GM19324 (cell line): ENCODE measurements around the gene ASGR1.
"Not testable (repeated sequence)": the region's sequence is repeated elsewhere in the genome, so short reads cannot be mapped to it uniquely, and the experiment has no call there.

Experiments
- ATAC-seq: cut with Tn5 transposase; IDR thresholded peaks from one replicate; pipeline ENCODE4 v1.9.1; 2021; ENCODE audit warnings: mild to moderate bottlenecking, moderate library complexity; ENCODE audit not compliant: unreplicated experiment, low FRiP score

The ASGR1 gene

DNA sequence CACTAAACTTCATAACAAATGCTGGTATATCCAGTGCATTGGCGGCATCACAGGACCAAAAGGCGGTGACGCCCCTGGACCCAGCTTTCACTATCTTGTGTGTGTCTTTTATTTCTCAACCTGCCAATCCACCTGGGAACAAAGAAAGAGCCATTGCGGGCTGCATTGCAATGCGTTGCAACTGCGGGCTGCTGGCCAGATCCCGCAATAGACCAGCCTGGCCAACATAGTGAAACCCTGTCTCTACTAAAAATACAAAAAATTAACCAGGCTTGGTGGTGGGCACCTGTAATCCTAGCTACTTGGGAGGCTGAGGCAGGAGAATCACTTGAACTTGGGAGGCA is 9.6 kb downstream of the ASGR1 start:
- ATAC-seq = not testable (repeated sequence)

GRCh38 chr17:7168841-7169564 is 10.2 kb downstream of the ASGR1 start:
- ATAC-seq = not testable (repeated sequence)

DNA sequence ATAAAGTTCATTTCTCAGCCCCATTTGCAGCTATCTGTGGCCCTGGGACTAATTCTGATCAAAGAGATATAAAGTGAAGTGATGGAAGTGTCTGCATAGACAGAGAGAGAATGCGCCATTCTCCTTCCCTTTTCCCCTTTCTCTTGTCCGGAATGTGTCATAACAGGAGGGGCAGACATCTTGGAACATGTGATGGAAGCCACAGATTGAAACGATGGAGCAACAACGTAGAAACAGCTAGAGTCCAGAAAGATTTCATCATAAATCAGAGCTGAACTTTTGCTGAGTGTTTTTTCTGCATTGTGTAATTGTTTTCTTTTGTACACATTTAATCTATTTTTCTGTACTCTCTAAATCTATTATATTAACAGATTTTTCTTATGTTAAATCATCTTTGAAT is 11.3 kb downstream of the ASGR1 start:
- no peak for ATAC-seq

GRCh38 chr17:7166873-7167272 is 12.3 kb downstream of the ASGR1 start:
- ATAC-seq = no peak

DNA sequence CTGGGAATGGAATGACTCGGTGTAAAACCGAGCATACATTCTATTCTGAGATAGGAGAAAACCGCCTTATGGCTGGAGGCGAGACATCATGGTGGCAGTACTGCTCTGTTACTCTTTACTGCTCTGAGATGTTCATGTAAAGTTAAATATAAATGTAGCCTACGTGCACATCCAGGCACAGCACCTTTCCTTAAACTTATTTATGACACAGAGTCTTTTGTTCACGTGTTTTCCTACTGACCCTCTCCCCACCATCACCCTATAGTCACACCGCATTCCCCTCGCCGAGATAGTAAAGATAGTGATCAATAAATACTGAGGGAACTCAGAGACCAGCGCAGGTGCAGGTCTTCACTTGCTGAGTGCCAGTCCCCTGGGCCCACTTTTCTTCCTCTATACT is 19.6 kb downstream of the ASGR1 start:
- ATAC-seq = not testable (repeated sequence)

- ATAC-seq = not testable (repeated sequence)
These were observed 20.7 kb downstream of the ASGR1 start for GRCh38 chr17:7158424-7158823.

DNA sequence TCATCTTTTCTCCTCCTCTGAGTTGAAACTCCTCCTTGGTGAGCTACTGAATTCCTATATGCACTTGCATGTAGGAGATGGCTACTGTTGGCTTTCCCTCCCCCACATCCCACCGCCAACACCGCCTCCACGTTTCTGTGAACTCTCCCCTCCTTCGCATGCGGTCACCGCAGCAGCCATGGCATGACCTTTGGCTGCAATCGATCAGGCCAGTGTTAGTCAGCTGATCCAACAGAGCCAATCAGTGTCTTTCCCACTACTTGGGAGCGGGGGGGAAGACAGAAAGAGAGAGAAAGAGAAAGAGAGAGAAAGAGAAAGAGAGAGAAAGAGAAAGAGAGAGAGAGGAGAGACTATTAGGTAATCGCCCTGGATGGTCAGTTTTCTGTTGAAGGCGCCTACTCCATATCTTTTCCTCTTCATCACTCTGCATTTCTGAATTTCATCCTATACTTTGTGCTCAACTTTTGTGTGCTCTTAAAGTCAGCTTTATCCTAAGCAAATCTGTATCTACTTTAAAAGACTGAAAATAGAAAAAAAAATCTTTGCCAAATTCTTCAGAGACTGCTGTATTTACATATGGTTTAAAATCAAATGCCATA is 22.7 kb downstream of the ASGR1 start:
- ATAC-seq = no peak

GRCh38 chr17:7147772-7148171 is 31.4 kb downstream of the ASGR1 start:
- ATAC-seq = no peak

DNA sequence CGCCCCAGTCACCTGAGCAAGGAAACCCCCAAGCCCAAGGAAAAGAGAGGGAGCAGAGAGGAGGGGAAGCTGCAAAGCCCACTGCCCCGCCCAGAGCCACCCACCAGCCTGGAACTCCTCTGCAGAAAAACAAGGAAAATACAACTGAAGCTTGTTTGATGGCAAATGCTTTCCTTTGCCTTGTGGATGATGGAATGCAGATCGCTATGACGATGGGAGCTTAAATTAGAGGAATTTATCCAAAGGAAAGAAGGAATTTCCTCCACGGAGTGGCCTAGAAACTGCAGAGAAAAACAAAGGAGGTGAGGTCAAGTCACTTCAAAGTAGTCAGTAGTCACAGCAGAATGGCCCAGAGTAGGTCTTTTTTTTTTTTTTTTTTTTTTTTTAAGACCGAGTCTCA is 33.1 kb downstream of the ASGR1 start:
- no peak for ATAC-seq

- no peak for ATAC-seq
These were observed 35.0 kb downstream of the ASGR1 start for GRCh38 chr17:7144213-7144612.

DNA sequence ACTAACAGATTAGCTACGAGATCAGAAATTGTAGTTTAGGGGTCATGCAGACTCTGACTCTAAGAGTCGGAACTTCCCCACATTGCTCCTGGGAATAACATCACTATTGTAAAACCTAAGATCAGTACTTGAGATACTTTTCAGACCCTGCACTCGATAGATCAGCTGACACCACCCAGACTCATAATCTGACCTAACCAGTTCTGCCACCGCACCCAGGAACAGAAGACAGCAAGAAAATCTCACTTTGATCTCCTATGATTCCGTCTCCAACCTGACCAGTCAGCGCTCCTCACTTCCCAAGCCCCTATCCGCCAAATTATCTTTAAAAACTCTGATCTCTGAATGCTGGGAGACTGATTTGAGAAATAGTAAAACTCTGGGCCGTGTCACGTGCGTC is 37.3 kb downstream of the ASGR1 start:
- no peak for ATAC-seq

GRCh38 chr17:7139400-7139799 is 39.8 kb downstream of the ASGR1 start:
- ATAC-seq = no peak

DNA sequence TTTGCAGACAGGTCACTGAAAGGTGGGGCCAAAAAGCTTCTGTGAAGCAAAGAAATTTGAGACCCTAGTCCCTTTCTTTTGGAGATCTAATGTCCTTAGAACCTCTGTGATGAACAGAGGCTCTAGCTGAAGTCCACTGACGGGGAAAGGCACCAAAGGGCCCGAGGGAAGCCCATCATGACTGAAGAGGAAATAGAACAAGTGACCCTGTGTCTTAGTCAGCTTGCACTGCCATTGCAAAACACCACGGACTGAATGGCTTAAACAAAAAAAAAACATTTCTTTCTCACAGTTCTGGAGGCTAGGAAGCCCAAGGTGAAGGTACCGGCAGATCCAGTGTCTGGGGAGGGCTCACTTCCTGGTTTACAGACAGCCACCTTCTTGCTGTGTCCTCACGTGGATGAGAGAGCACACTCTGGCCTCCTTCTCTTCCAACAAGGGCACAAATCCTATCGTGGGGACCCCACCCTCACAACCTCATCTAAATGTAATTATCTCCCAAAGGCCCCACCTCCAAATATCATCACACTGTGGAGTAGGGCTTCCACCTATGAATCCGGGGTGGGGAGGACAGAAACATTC is 40.3 kb downstream of the ASGR1 start:
- no peak for ATAC-seq

DNA sequence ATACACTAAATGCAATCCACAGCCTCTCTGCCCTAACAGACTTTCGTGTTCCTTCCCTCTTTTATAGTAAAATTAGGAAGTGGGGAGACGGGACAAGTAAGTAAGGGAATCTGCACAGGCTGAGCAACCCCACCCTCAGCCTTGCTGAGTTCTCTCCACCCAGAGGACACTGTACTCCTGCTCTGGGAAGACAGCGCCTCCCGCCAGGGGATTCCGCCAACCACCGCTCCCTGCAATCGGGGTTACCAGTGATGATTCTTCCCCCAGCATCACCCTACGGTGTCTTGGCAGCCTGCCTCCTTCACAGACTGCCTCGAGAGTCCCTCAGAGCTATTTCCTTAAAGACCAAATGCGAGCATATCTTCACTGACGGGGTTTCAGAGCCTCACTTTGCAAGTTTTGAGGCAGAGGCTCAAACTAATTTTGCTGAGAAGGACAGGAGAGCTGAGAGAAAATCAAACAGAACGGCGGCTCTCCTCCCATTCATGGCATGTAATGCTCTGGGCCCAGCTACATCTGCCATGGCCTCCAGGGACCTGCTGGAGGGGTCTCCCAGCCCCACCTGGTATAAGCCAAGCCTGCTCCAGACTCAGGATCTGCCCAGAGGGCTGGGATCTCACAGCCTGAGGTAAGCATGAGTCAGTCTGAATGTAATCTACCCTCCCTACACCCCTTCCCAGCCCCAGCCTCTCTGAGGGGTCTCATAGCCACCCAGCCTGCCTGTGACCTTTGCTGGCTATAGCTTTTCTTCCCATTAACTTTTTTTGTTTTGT is 41.8 kb downstream of the ASGR1 start:
- ATAC-seq = no peak

DNA sequence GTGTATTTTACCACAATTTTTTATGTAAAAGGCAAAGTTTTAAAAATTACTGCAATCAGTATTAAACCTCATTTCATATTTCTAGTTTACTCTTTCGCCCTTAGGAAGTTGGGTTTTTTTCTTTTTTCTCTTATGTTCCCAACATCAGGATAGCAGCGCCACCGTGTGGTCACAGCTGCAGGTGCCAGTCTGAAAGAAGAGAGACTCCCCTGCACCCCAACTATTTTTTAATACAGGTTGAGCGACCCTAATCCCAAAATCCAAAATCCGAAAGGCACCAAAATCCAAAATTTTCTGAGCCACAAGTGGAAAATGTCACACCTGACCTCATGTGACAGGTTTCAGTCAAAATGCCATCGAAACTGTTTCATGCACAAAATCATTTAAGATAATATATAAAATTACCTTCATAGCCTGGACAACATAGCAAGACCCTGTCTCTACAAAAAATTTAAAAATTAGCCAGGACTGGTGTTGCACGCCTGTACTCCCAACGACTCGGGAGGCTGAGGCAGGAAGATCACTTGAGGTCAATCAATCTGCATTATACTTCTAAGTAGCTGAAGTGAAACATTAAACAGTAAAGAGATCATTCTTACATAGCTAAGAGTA is 42.8 kb downstream of the ASGR1 start:
- no peak for ATAC-seq

- no peak for ATAC-seq
These were observed 45.3 kb downstream of the ASGR1 start for GRCh38 chr17:7133916-7134315.

DNA sequence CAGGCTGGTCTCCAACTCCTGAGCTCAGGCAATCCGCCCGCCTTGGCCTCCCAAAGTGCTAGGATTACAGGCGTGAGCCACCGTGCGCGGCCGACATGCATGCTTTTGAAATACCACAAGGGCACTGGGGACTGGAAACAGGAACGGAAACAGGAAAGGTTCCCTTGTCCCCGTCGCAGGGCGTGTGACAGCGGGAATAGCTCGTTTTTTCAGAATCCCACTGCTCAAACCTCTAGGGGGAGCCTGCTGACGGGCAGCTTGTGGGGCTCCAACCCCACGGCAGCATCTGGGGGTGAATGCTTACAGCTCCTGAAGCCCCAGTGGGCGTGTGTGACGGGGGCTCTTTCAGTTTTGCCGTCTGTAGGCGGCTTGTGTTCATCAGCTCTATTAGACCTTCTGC is 45.7 kb downstream of the ASGR1 start:
- no peak for ATAC-seq

GRCh38 chr17:7132511-7133094 is 46.6 kb downstream of the ASGR1 start:
- no peak for ATAC-seq

- ATAC-seq = no peak
These were observed 47.8 kb downstream of the ASGR1 start for GRCh38 chr17:7131423-7131791.

DNA sequence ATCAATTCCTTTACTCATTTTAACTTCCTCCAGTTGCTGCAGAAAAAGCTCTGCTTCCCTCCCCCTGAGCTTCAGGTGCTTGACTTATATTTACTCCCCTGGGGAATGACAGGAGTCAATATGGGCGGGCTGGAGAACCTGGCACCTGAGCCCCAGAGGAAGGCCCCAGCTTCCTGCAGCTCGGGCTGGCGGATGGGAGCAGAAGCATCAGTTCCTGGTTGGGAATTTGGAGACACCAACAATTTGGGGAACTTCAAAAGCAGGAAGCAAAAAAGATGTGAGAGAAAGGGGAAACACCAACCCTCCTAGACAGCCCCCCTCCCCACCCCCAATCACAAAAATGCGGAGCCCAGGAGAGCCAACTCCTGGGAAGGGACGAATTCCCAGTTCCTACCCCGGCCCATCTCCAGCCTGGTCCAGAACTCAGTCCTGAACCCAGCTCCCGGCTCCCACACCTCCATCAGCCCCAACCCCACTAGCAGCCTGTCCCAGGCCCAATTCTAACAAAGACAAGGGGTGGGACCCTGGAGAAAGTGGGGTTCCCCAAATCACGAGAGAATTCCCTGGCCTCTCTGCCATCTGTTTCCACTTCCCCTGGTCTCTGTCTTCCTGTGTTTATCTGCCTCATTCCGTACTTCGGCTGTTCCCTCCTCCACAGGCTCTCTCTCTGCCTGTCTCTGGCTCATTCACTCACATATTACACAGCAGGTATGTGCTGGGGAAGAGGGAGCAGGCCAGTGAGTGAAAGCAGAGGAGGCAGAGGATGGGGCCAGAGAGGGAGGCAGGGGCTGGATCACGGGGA is 48.3 kb downstream of the ASGR1 start:
- ATAC-seq = no peak
